SK-N-SH (cell line): ENCODE results near the gene UNCX.

Source experiments
- EZH2phosphoT487 ChIP-seq: fragments of 200-600 bp; sonication (generic); IDR thresholded peaks from 2 replicates; pipeline ENCODE4 v1.6.1; 2017; ENCODE audit warnings: low read depth, mixed run types, mild to moderate bottlenecking, antibody characterized with exemption, moderate library complexity, borderline replicate concordance
- GATA2 ChIP-seq: sonication (generic); formaldehyde crosslinking; IDR thresholded peaks from 2 replicates; pipeline ENCODE4 v1.5.0; 2020; ENCODE audit warnings: mild to moderate bottlenecking, missing genetic modification reagents
- NRF1 ChIP-seq: IDR thresholded peaks from 2 replicates; pipeline ENCODE4 v1.6.1; 2012; ENCODE audit warnings: low read depth, mild to moderate bottlenecking, low read length

DNA sequence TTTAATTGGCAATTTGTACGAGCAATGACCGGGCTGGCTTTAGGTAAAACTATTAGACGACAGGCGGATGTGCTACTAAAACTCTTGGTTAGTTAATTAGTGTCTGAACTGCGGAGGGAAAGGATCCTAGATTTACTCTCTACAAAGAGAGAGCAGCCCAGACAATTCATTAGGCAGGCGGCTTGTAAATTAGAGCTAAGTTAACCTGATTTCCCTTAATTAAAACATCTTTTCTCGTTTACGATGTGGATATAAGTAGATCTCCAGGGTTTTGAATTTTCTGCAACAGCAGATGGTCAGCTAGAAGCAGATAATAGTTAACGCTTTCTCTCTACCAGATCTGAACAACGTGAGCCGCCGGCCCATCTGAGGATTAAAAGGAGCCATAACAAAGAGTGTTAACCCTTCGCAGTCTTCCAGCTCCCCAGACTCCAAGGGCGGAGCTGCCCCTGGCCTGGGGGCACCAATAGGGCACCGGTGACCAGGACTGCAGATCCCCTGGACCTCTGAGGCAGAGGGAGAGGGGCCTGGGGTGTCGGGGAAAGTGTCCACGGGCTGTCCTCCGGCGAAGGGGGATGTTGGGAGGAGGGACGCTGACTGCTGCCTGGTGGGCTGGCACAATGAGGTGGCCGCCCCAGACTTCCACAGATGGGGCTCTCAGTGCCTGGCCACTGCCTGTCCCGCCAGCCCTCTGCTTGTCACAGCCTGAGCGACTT, 6.3 kb upstream of the UNCX start:
- TF ChIP-seq GATA2 (CRISPR knock-in tag) (no peak), EZH2phosphoT487 (0 out of 2 replicates have a peak, but pooled peaks have one; percentile 21), NRF1 (no peak)
